ENCODE measurements around the gene FOXR1.

DNA sequence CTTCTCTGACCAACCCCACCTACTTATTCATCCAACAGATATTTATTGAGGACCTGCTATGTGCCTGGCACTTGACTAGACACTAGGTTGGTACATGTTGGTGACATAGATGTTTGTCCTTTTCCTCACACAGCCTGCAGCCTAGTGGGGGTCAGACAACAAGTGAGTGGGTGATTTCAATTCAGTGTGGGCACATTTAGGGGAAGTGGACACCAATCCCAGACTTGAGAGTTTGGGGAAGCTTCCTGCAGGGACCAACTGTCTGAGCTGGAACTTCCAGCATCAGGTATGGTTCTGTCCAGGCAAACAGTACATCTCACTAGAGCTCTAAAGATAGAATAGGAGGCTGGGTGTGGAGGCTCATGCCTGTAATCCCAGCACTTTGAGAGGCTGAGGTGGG lies 40.0 kb upstream of the FOXR1 start:
- no peak for TF ChIP-seq POLR2AphosphoS5 (IDR thresholded peaks at IDR 0.05; ENCODE audit: low read depth, low read length)
- no peak for TF ChIP-seq TAF1 (IDR thresholded peaks at IDR 0.05; ENCODE audit: borderline replicate concordance, low read depth, low read length)
- TF ChIP-seq POLR2A (IDR thresholded peaks at IDR 0.05; ENCODE audit: low read depth, low read length) = no peak

All from GM12892 (cell line).